ENCODE measurements around the gene ZNF232. TPM values are rescaled to one million over a fixed set of nuclear protein-coding genes. Genes with fewer than 3 reads are reported as not detected.

ZNF232 gene
- total and polyA plus RNA-seq, 10 donors = 5.6 to 11.4 (median 9.6) TPM

- no peak overlapping the region for H3K27ac ChIP-seq
Measured at GRCh38 chr17:5065227-5065744, 46.4 kb downstream of the ZNF232 start.

More at GRCh38 chr17:5065227-5065744, 46.4 kb downstream of the ZNF232 start:
- WGBS, 5 donors = 45 to 63% (median 52%) methylated on average over 1 of the region's 1 CpG
- Histone ChIP-seq H3K4me1 (peaks cover 0 to 11% (median 0%) of the 10 kb centered on the region in 6 donors), H3K27me3 (replicated peaks in 1 of 7) (peaks cover 0 to 4% (median 0%) of the 10 kb centered on the region in 7 donors), H3K4me3 (no peak overlapping the region), H3K9me3 (no peaks in the 10 kb centered on the region), H3K36me3 (no peaks in the 10 kb centered on the region)
- TF ChIP-seq, protein P1, sequence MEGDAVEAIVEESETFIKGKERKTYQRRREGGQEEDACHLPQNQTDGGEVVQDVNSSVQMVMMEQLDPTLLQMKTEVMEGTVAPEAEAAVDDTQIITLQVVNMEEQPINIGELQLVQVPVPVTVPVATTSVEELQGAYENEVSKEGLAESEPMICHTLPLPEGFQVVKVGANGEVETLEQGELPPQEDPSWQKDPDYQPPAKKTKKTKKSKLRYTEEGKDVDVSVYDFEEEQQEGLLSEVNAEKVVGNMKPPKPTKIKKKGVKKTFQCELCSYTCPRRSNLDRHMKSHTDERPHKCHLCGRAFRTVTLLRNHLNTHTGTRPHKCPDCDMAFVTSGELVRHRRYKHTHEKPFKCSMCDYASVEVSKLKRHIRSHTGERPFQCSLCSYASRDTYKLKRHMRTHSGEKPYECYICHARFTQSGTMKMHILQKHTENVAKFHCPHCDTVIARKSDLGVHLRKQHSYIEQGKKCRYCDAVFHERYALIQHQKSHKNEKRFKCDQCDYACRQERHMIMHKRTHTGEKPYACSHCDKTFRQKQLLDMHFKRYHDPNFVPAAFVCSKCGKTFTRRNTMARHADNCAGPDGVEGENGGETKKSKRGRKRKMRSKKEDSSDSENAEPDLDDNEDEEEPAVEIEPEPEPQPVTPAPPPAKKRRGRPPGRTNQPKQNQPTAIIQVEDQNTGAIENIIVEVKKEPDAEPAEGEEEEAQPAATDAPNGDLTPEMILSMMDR (IDR thresholded peaks at IDR 0.05 in 8 of 11, conservative IDR thresholded peaks at IDR 0.05 in 3 of 11) = no peak
- no peak for TF ChIP-seq POLR2AphosphoS5 (IDR thresholded peaks at IDR 0.05)
- TF ChIP-seq POLR2A (IDR thresholded peaks at IDR 0.05) = no peak
- no peak for DNase-seq
- intact Hi-C loops (cut with DNase I; ENCODE audit: low total_unique reads) = loop anchor here (10.0 kb wide), 1 partner anchor 80 kb away; the partner anchor contains the start of gene CAMTA2

Small RNA genes lying within 50 kb of the gene (small RNA-seq; reads per million reads assigned to genes)
- 0 reads per million in 4 donors for gene AC012146.4

Other genes with a start within 250 kb of the ZNF232 start
- gene C17orf107, start 212.3 kb downstream of the ZNF232 start, total RNA-seq = 1 to 10 TPM; 1.6 to 4.1 (median 2.6) TPM
- gene C17orf107, start 212.3 kb downstream of the ZNF232 start, polyA plus RNA-seq = under 1 TPM; 0.15 to 0.70 (median 0.26) TPM
- gene CHRNE, start 208.8 kb downstream of the ZNF232 start, total RNA-seq = 1 to 10 TPM in 4 of 7 donors, under 1 TPM in 3; 0.33 to 3.0 (median 1.9) TPM
- 1 to 10 TPM; 1.2 to 1.4 (median 1.3) TPM for gene CHRNE, start 208.8 kb downstream of the ZNF232 start, polyA plus RNA-seq
- gene GP1BA, start 179.6 kb downstream of the ZNF232 start, total RNA-seq = 1 to 10 TPM; 1.8 to 6.1 (median 3.0) TPM
- gene GP1BA, start 179.6 kb downstream of the ZNF232 start, polyA plus RNA-seq = 1 to 10 TPM; 2.0 to 2.9 (median 2.8) TPM
- 10 to 100 TPM; 37.2 to 61.0 (median 42.9) TPM for gene SLC25A11, start 171.8 kb downstream of the ZNF232 start, total RNA-seq
- 10 to 100 TPM; 22.1 to 52.6 (median 32.3) TPM for gene SLC25A11, start 171.8 kb downstream of the ZNF232 start, polyA plus RNA-seq
- 100 to 1,000 TPM in 1 of 7 donors, 10 to 100 TPM in 6; 57.6 to 109 (median 78.6) TPM for gene RNF167, start 171.6 kb downstream of the ZNF232 start, total RNA-seq
- 100 to 1,000 TPM in 2 of 3 donors, 10 to 100 TPM in 1; 96.4 to 146 (median 129) TPM for gene RNF167, start 171.6 kb downstream of the ZNF232 start, polyA plus RNA-seq
- gene PFN1, start 163.3 kb downstream of the ZNF232 start, total RNA-seq = 1,000 to 10,000 TPM in 1 of 7 donors, 100 to 1,000 TPM in 6; 605 to 1,090 (median 842) TPM
- gene PFN1, start 163.3 kb downstream of the ZNF232 start, polyA plus RNA-seq = 1,000 to 10,000 TPM in 1 of 3 donors, 100 to 1,000 TPM in 2; 663 to 1,039 (median 970) TPM
- gene ENO3, start 160.8 kb downstream of the ZNF232 start, total RNA-seq = 10 to 100 TPM in 2 of 7 donors, 1 to 10 TPM in 5; 3.1 to 16.0 (median 8.8) TPM
- gene ENO3, start 160.8 kb downstream of the ZNF232 start, polyA plus RNA-seq = 10 to 100 TPM; 13.8 to 23.4 (median 15.4) TPM
- gene SPAG7, start 144.1 kb downstream of the ZNF232 start, total RNA-seq = 10 to 100 TPM; 34.8 to 62.3 (median 47.8) TPM
- gene SPAG7, start 144.1 kb downstream of the ZNF232 start, polyA plus RNA-seq = 10 to 100 TPM; 73.6 to 89.1 (median 87.9) TPM
- 10 to 100 TPM; 36.6 to 78.0 (median 51.0) TPM for gene CAMTA2, start 124.2 kb downstream of the ZNF232 start, total RNA-seq
- gene CAMTA2, start 124.2 kb downstream of the ZNF232 start, polyA plus RNA-seq = 10 to 100 TPM; 21.3 to 79.8 (median 45.2) TPM
- 1 to 10 TPM; 1.1 to 2.1 (median 1.6) TPM for gene INCA1, start 114.4 kb downstream of the ZNF232 start, total RNA-seq
- 1 to 10 TPM; 2.4 to 5.8 (median 3.2) TPM for gene INCA1, start 114.4 kb downstream of the ZNF232 start, polyA plus RNA-seq
- gene KIF1C, start 113.9 kb downstream of the ZNF232 start, total RNA-seq = 100 to 1,000 TPM in 2 of 7 donors, 10 to 100 TPM in 5; 47.5 to 141 (median 79.7) TPM
- 10 to 100 TPM; 11.9 to 41.4 (median 12.0) TPM for gene KIF1C, start 113.9 kb downstream of the ZNF232 start, polyA plus RNA-seq
- gene SLC52A1, start 76.5 kb downstream of the ZNF232 start, total RNA-seq = 1 to 10 TPM in 1 of 7 donors, under 1 TPM in 6; 0.34 to 2.0 (median 0.72) TPM
- gene SLC52A1, start 76.5 kb downstream of the ZNF232 start, polyA plus RNA-seq = under 1 TPM; 0.06 to 0.19 (median 0.11) TPM
- gene ZFP3, start 33.4 kb downstream of the ZNF232 start, total RNA-seq = 10 to 100 TPM in 2 of 7 donors, 1 to 10 TPM in 5; 6.4 to 10.4 (median 9.0) TPM
- 1 to 10 TPM; 2.8 to 3.6 (median 3.2) TPM for gene ZFP3, start 33.4 kb downstream of the ZNF232 start, polyA plus RNA-seq
- gene USP6, start 4.2 kb upstream of the ZNF232 start, total RNA-seq = under 1 TPM in 6 of 7 donors, not detected in 1; 0.09 to 0.37 (median 0.24) TPM
- gene USP6, start 4.2 kb upstream of the ZNF232 start, polyA plus RNA-seq = under 1 TPM; 0.03 to 0.09 (median 0.08) TPM
- gene ZNF594, start 80.0 kb upstream of the ZNF232 start, total RNA-seq = 10 to 100 TPM; 11.3 to 28.4 (median 15.6) TPM
- gene ZNF594, start 80.0 kb upstream of the ZNF232 start, polyA plus RNA-seq = 1 to 10 TPM; 2.4 to 3.1 (median 2.5) TPM
- 100 to 1,000 TPM in 1 of 7 donors, 10 to 100 TPM in 6; 68.0 to 102 (median 84.5) TPM for gene SCIMP, start 123.0 kb upstream of the ZNF232 start, total RNA-seq
- 10 to 100 TPM; 18.9 to 55.0 (median 28.9) TPM for gene SCIMP, start 123.0 kb upstream of the ZNF232 start, polyA plus RNA-seq
- gene RABEP1, start 170.4 kb upstream of the ZNF232 start, total RNA-seq = 10 to 100 TPM; 47.4 to 58.0 (median 52.7) TPM
- gene RABEP1, start 170.4 kb upstream of the ZNF232 start, polyA plus RNA-seq = 10 to 100 TPM; 17.1 to 22.9 (median 20.5) TPM